Natural killer cell (primary cell): Measurements from ENCODE around the gene MVB12B. TPM values are rescaled to one million over a fixed set of nuclear protein-coding genes. Genes with fewer than 3 reads are reported as not detected.

Experiments
- ATAC-seq, 3 donors: fragments of 150-1000 bp in 2 of 3; fragments of 200-7000 bp in 1 of 3; cut with Tn5 transposase; 1 replicate in 1 of 3; 2 replicates in 2 of 3; pipeline ENCODE4 v1.10.0; 2021; ENCODE audit warnings: mild to moderate bottlenecking in 2 of 3, moderate library complexity in 2 of 3
- DNase-seq, 2 donors: peaks; one replicate each; pipeline versions ENCODE4 v3.0.0 to v3.0.0-alpha.2; 2013 to 2021; ENCODE audit warnings: mixed read lengths in 1 of 2
- H3K27ac ChIP-seq: one replicate; pipeline ENCODE4 v1.5.1; 2013; ENCODE audit warnings: mild to moderate bottlenecking, low read length
- H3K27me3 ChIP-seq: one replicate; pipeline ENCODE4 v1.6.1; 2013; ENCODE audit warnings: low read length; ENCODE audit not compliant: control insufficient read depth, insufficient read depth
- H3K36me3 ChIP-seq: one replicate; pipeline ENCODE4 v1.6.1; 2013; ENCODE audit warnings: low read length; ENCODE audit not compliant: control insufficient read depth, insufficient read depth
- H3K4me1 ChIP-seq: one replicate; pipeline ENCODE4 v1.6.1; 2013; ENCODE audit warnings: low read length; ENCODE audit not compliant: control insufficient read depth, insufficient read depth
- H3K4me3 ChIP-seq: one replicate; pipeline ENCODE4 v1.5.1; 2013; ENCODE audit warnings: low read length
- H3K9me3 ChIP-seq: one replicate; pipeline ENCODE4 v1.6.1; 2013; ENCODE audit warnings: low read length; ENCODE audit not compliant: control insufficient read depth, insufficient read depth
- H3K27ac Mint-ChIP-seq, 2 donors: one replicate each; pipeline ENCODE4 v1.8.0; 2022; ENCODE audit warnings: mild to moderate bottlenecking in 2 of 2, mixed read lengths in 2 of 2, moderate library complexity in 1 of 2
- H3K27me3 Mint-ChIP-seq, 2 donors: one replicate each; pipeline ENCODE4 v1.8.0; 2022; ENCODE audit warnings: low read depth in 2 of 2, mixed read lengths in 2 of 2
- H3K36me3 Mint-ChIP-seq: one replicate; pipeline ENCODE4 v1.8.0; 2022; ENCODE audit warnings: mixed read lengths
- H3K4me1 Mint-ChIP-seq, 2 donors: one replicate each; pipeline ENCODE4 v1.8.0; 2022; ENCODE audit warnings: mixed read lengths in 2 of 2
- H3K4me3 Mint-ChIP-seq: one replicate; pipeline ENCODE4 v1.8.0; 2022; ENCODE audit warnings: mild to moderate bottlenecking, moderate library complexity, mixed read lengths
- H3K9me3 Mint-ChIP-seq, 2 donors: one replicate each; pipeline ENCODE4 v1.8.0; 2022; ENCODE audit warnings: mixed read lengths in 2 of 2
- CTCF ChIP-seq: fragments of 200-600 bp; IDR thresholded peaks from one replicate; pipeline ENCODE4 v1.8.0; 2022; ENCODE audit warnings: antibody characterized with exemption
- WGBS: methylation state at CpG from one replicate; pipeline ENCODE4 v1.1.7; 2013; ENCODE audit warnings: missing lambda C conversion rate; ENCODE audit not compliant: insufficient coverage; 5-methylcytosine and 5-hydroxymethylcytosine counted together
- intact Hi-C: fragments of 100-400 bp; cut with micrococcal nuclease; formaldehyde crosslinking; loops from one replicate; pipeline ENCODE4 v1.14.2; 2022
- total RNA-seq, 4 donors: library from RNA; stranded (reverse); fragments of 120-200 nt in 1 of 4; gene quantifications; one replicate each; pipeline versions ENCODE4 v1.2.3 to v1.2.4, GENCODE V29; 2013 to 2022

Gene MVB12B
- total RNA-seq, 3 donors from 2014 or later (not counting 1 experiment from before 2014, with no cell fraction given), result 2.0 to 13.0 (median 7.8) TPM

- Mint-ChIP-seq H3K27me3 (no peaks in the 10 kb centered on the region), H3K4me1 (peaks cover 8 to 15% of the 10 kb centered on the region in 2 donors), H3K36me3 (no peaks in the 10 kb centered on the region), H3K27ac (no peak overlapping the region), H3K4me3 (no peak overlapping the region), H3K9me3 (no peaks in the 10 kb centered on the region)
- intact Hi-C loops, result no loop called here
- H3K9me3 ChIP-seq, result no peaks in the 10 kb centered on the region
- H3K27me3 ChIP-seq, result no peaks in the 10 kb centered on the region
- DNase-seq (no peak), ATAC-seq (no peak)
- no peak overlapping the region for H3K4me3 ChIP-seq
- 87% methylated on average over 9 of the region's 9 CpGs for WGBS
- TF ChIP-seq CTCF, result no peak
- H3K27ac ChIP-seq, result no peak overlapping the region
- H3K36me3 ChIP-seq, result no peaks in the 10 kb centered on the region
- peaks cover 10% of the 10 kb centered on the region for H3K4me1 ChIP-seq
Measured at GRCh38 chr9:126457890-126458289, 131.3 kb downstream of the MVB12B start.

GRCh38 chr9:126459126-126459525 is 132.5 kb downstream of the MVB12B start:
- no peaks in the 10 kb centered on the region for H3K36me3 ChIP-seq
- H3K27me3 ChIP-seq, result no peaks in the 10 kb centered on the region
- H3K4me3 ChIP-seq, result no peak overlapping the region
- TF ChIP-seq CTCF, result no peak
- H3K4me1 Mint-ChIP-seq, result peaks cover 3 to 9% of the 10 kb centered on the region in 2 donors
- H3K36me3 Mint-ChIP-seq, result no peaks in the 10 kb centered on the region
- DNase-seq (no peak), ATAC-seq (no peak)
- no peak overlapping the region for H3K27ac ChIP-seq
- H3K9me3 ChIP-seq, result no peaks in the 10 kb centered on the region
- no peak overlapping the region for H3K27ac Mint-ChIP-seq
- WGBS, result 93% methylated on average over 7 of the region's 7 CpGs
- H3K4me1 ChIP-seq, result no peaks in the 10 kb centered on the region
- H3K9me3 Mint-ChIP-seq, result no peaks in the 10 kb centered on the region
- H3K27me3 Mint-ChIP-seq, result peaks cover 0 to 2% of the 10 kb centered on the region in 2 donors
- intact Hi-C loops, result no loop called here
- no peak overlapping the region for H3K4me3 Mint-ChIP-seq

- Mint-ChIP-seq H3K4me3 (no peak overlapping the region), H3K4me1 (peaks cover 5 to 13% of the 10 kb centered on the region in 2 donors), H3K36me3 (no peaks in the 10 kb centered on the region), H3K27me3 (peaks cover 0 to 4% of the 10 kb centered on the region in 2 donors), H3K27ac (no peak overlapping the region), H3K9me3 (no peaks in the 10 kb centered on the region)
- no peaks in the 10 kb centered on the region for H3K4me1 ChIP-seq
- no peaks in the 10 kb centered on the region for H3K9me3 ChIP-seq
- intact Hi-C loops, result no loop called here
- ATAC-seq (no peak), DNase-seq (no peak)
- no peak overlapping the region for H3K27ac ChIP-seq
- H3K36me3 ChIP-seq, result no peaks in the 10 kb centered on the region
- TF ChIP-seq CTCF, result no peak
- no peak overlapping the region for H3K4me3 ChIP-seq
- 96% methylated on average over 16 of the region's 16 CpGs for WGBS
- H3K27me3 ChIP-seq, result no peaks in the 10 kb centered on the region
Measured at GRCh38 chr9:126459546-126459945, 132.9 kb downstream of the MVB12B start.
